IgD-negative memory B cell (primary cell): ENCODE results near the gene MAD1L1. TPM values are rescaled to one million over a fixed set of nuclear protein-coding genes. Genes with fewer than 3 reads are reported as not detected.
A peak's percentile ranks its signal among the peaks of the same experiment; 100 is the strongest.

Experiments used
- H3K27ac Mint-ChIP-seq, 3 donors: one replicate each; pipeline ENCODE4 v1.8.0; 2020 to 2022; ENCODE audit warnings: mild to moderate bottlenecking in 3 of 3, mixed read lengths in 3 of 3, moderate library complexity in 1 of 3
- H3K27me3 Mint-ChIP-seq: one replicate; pipeline ENCODE4 v1.8.0; 2021; ENCODE audit warnings: mixed read lengths
- H3K36me3 Mint-ChIP-seq: one replicate; pipeline ENCODE4 v1.8.0; 2020; ENCODE audit warnings: mild to moderate bottlenecking, mixed read lengths
- H3K4me1 Mint-ChIP-seq, 3 donors: one replicate each; pipeline ENCODE4 v1.8.0; 2020 to 2022; ENCODE audit warnings: mixed read lengths in 3 of 3, mild to moderate bottlenecking in 1 of 3
- H3K4me3 Mint-ChIP-seq, 4 donors: one replicate each; pipeline ENCODE4 v1.8.0; 2020 to 2022; ENCODE audit warnings: mild to moderate bottlenecking in 4 of 4, mixed read lengths in 4 of 4, moderate library complexity in 3 of 4
- H3K9me3 Mint-ChIP-seq, 3 donors: one replicate each; pipeline ENCODE4 v1.8.0; 2020 to 2021; ENCODE audit warnings: mixed read lengths in 3 of 3, mild to moderate bottlenecking in 1 of 3
- polyA plus RNA-seq: library from polyadenylated mRNA; unstranded; fragments of 300-500 nt; fragmentation: Illumina TruSeq; gene quantifications from one replicate; pipeline ENCODE4 v1.2.3, GENCODE V29; 2021

The MAD1L1 gene
- polyA plus RNA-seq, 1 donor from 2014 or later: 133 TPM

GRCh38 chr7:2242541-2243429, 10.0 kb upstream of the MAD1L1 start:
- Mint-ChIP-seq H3K4me3 (peak overlapping the region; percentile 88 to 97 (median 96)), H3K27ac (peak overlapping the region; percentile 92 to 98 (median 92)), H3K4me1 (peaks cover 8 to 22% (median 12%) of the 10 kb centered on the region in 3 donors), H3K9me3 (no peaks in the 10 kb centered on the region), H3K36me3 (no peaks in the 10 kb centered on the region), H3K27me3 (no peaks in the 10 kb centered on the region)

DNA sequence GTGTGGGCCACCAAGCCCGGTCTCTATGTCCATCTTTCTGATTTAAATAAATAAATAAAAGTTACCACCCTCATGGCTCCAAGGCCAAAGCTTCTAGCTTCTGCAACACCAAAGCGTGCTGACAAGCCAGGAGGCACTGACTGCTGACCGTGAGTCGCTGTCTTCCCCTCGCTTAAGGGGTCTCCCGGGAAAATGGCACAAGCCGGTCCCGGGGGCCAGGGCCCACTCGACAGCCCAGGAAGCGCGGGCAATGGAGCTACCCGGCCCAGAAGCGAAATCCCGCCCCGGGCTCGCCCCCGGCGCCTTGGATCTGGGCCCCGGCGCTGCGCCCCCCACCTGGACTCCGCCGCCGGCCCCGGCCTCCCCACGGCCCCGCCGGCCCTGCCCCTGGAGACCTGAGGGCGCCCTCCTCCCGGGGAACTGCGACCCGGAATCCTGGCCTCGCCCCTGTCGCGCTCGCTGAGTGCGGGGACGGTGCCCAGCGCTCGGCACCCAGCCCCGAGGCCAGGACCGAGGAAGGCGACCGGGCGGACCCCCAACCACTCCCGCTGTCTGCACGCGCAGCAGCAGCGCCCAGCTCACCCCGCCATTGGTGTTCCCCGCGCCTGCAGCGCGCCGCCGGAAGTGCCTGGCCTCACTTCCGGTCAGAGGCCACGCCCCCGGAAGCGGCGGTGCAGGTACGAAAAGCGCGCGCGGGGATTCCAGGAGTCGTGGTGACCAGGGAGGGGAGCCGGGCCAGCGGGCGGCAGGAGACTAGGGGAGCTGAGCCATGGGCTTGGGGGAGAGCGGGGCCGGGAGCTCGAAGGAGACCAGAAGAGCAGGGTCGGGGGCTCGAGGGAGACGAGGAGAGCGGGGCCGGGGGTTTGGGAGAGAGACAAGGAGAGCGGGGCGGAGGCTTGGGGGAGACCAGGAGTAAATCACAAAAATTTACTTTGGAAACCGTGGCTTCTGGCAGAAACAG, 9.1 kb upstream of the MAD1L1 start, which contains the start of the genes MRM2 and NUDT1:
Gene MRM2 (minus strand): TSS at position 626 of the 961 bp plus-strand sequence. CDS start 36 bp downstream, at position 590.
Gene NUDT1 (plus strand): TSS at position 647 of the 961 bp plus-strand sequence. CDS start 2,349 bp downstream, outside the sequence.
- H3K4me1 Mint-ChIP-seq: peaks cover 14 to 28% (median 19%) of the 10 kb centered on the region in 3 donors
- peak within 1 kb of the TSS; percentile 92 to 98 (median 92) for H3K27ac Mint-ChIP-seq
- no peaks in the 10 kb centered on the region for H3K27me3 Mint-ChIP-seq
- H3K4me3 Mint-ChIP-seq: peak within 1 kb of the TSS; percentile 88 to 97 (median 96)
- peaks cover 2% of the 10 kb centered on the region for H3K36me3 Mint-ChIP-seq
- peaks cover 0 to 2% (median 0%) of the 10 kb centered on the region in 3 donors for H3K9me3 Mint-ChIP-seq

- H3K4me3 Mint-ChIP-seq: peak overlapping the region in 1 of 4 donors; percentile 85
- peaks cover 0 to 2% (median 0%) of the 10 kb centered on the region in 3 donors for H3K9me3 Mint-ChIP-seq
- H3K4me1 Mint-ChIP-seq: peaks cover 15 to 30% (median 19%) of the 10 kb centered on the region in 3 donors
- no peaks in the 10 kb centered on the region for H3K27me3 Mint-ChIP-seq
- H3K27ac Mint-ChIP-seq: peak overlapping the region in 1 of 3 donors; percentile 42
- peaks cover 5% of the 10 kb centered on the region for H3K36me3 Mint-ChIP-seq
These were observed 6.5 kb upstream of the MAD1L1 start for GRCh38 chr7:2239242-2239641.

- H3K36me3 Mint-ChIP-seq: peaks cover 5% of the 10 kb centered on the region
- peaks cover 0 to 2% (median 0%) of the 10 kb centered on the region in 3 donors for H3K9me3 Mint-ChIP-seq
- peak overlapping the region; percentile 81 to 95 (median 87) for H3K4me3 Mint-ChIP-seq
- peak overlapping the region; percentile 90 to 100 (median 99) for H3K27ac Mint-ChIP-seq
- peaks cover 12 to 31% (median 12%) of the 10 kb centered on the region in 3 donors for H3K4me1 Mint-ChIP-seq
- H3K27me3 Mint-ChIP-seq: no peaks in the 10 kb centered on the region
These were observed 4.4 kb upstream of the MAD1L1 start for GRCh38 chr7:2237109-2237602.

GRCh38 chr7:2233926-2234325, 1.2 kb upstream of the MAD1L1 start:
- Mint-ChIP-seq H3K4me1 (peaks cover 15 to 32% (median 18%) of the 10 kb centered on the region in 3 donors), H3K27me3 (no peaks in the 10 kb centered on the region), H3K36me3 (peaks cover 6% of the 10 kb centered on the region), H3K9me3 (peaks cover 0 to 2% (median 0%) of the 10 kb centered on the region in 3 donors), H3K27ac (no peak overlapping the region), H3K4me3 (peak overlapping the region; percentile 34 to 95 (median 65))

DNA sequence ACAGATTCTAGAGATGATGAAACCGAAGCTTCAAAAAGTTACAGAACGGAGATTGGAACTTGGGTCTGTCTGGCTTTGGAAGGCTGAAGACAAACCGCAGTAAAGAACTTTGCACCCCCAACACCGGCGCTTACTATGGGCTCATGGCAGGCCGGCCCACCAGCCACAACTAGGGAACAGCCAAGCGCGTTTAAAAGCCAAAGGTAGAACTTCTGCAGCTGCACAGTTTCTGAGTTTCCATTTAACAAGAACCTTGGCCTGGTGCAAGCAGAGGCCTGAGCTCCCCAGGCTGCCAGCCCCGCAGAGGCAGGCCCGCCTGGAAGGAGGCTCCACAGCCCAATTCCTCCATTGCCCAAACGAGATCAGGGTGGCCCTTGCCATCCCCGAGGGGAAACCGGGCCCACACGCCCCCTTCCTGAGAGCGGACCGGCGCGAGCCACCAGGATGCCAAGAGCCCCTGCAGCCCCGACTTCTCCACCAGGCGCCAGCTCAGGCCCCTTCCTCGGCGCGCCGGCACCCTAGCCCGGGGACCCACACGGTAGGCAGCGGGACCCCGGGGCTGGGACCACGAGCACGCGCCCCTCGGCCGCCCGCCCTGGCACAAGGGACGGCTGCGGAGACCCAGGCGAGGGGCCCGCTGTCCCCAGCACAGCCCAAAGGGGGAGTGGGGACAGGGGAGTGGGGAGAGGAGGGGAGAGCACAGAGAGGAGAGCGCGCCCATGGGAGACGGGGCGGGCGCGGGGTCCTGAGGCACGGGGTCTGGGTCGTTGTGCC, 566 bp downstream of the MAD1L1 start:
- H3K9me3 Mint-ChIP-seq: peaks cover 0 to under 1% (median 0%) of the 10 kb centered on the region in 3 donors
- no peaks in the 10 kb centered on the region for H3K27me3 Mint-ChIP-seq
- H3K27ac Mint-ChIP-seq: peak overlapping the region; percentile 50 to 90 (median 83)
- peak overlapping the region; percentile 90 to 95 (median 93) for H3K4me3 Mint-ChIP-seq
- H3K36me3 Mint-ChIP-seq: peaks cover 5% of the 10 kb centered on the region
- H3K4me1 Mint-ChIP-seq: peaks cover 10 to 24% (median 14%) of the 10 kb centered on the region in 3 donors

GRCh38 chr7:2230882-2231281, 1.9 kb downstream of the MAD1L1 start:
- Mint-ChIP-seq H3K4me1 (peaks cover 8 to 20% (median 13%) of the 10 kb centered on the region in 3 donors), H3K27me3 (no peaks in the 10 kb centered on the region), H3K4me3 (peak overlapping the region in 2 of 4 donors; percentile 60 to 68), H3K36me3 (peaks cover 4% of the 10 kb centered on the region), H3K27ac (no peak overlapping the region), H3K9me3 (no peaks in the 10 kb centered on the region)

DNA sequence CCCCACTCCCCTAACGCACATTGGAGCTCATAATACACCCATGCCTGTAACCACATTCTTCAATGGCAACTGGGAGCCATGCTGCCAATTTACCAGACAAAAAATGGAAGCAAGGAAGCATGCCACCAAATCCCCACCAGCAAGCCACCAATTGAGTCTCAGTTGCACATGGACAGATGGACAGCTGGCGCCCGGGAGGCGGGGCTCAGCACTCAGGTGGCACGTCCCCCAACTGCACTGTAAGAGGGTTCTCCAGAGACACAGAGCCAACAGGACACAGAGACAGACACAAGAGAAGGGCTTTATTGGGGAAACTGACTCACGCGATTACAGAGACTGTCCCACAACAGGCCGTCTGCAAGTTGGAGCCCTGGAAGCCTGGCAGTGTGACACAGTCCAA, 2.5 kb downstream of the MAD1L1 start:
- peaks cover 4% of the 10 kb centered on the region for H3K36me3 Mint-ChIP-seq
- H3K27me3 Mint-ChIP-seq: no peaks in the 10 kb centered on the region
- H3K4me1 Mint-ChIP-seq: peaks cover 8 to 17% (median 13%) of the 10 kb centered on the region in 3 donors
- peak overlapping the region in 3 of 4 donors; percentile 60 to 80 (median 70) for H3K4me3 Mint-ChIP-seq
- H3K9me3 Mint-ChIP-seq: no peaks in the 10 kb centered on the region
- no peak overlapping the region for H3K27ac Mint-ChIP-seq

DNA sequence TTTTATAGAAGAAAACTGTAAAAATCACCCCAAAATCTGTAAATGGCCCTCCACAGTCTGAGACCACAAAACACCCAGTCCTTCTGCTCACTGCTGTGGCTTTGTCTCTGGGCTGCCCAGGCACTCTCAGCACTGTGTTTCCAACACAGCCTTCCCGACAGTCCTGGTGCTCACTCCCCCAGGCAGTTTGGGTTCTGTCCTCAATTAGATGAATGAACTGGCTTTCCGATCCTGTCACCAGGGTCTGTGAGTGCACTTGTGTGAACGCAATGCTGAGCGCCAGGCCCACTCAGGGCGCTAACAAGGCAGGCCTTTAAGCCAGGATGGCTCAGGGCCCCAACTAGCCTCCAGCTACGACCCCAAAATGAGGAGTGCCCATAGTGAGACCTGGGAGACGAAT, 3.3 kb downstream of the MAD1L1 start:
- peaks cover 8 to 17% (median 12%) of the 10 kb centered on the region in 3 donors for H3K4me1 Mint-ChIP-seq
- peaks cover 2% of the 10 kb centered on the region for H3K36me3 Mint-ChIP-seq
- no peaks in the 10 kb centered on the region for H3K9me3 Mint-ChIP-seq
- peak overlapping the region in 1 of 4 donors; percentile 80 for H3K4me3 Mint-ChIP-seq
- no peaks in the 10 kb centered on the region for H3K27me3 Mint-ChIP-seq
- H3K27ac Mint-ChIP-seq: no peak overlapping the region

DNA sequence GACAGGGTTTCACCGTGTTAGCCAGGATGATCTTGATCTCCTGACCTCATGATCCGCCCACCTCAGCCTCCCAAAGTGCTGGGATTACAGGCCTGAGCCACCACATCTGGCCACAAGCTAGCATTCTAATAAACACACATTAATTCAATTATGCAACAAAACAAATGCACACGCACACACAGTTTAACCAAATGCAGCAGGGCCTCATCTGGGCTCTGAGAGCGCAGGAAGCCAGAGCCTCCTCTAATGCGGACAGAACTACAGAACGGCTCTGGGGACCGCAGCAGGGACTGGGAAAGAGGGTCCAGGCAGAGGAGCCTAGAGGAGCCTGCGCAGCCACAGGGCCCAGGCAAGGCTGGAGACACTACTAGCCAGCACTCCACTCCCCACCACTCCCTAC, 3.8 kb downstream of the MAD1L1 start:
- Mint-ChIP-seq H3K36me3 (peaks cover 2% of the 10 kb centered on the region), H3K9me3 (no peaks in the 10 kb centered on the region), H3K4me1 (peaks cover 8 to 17% (median 13%) of the 10 kb centered on the region in 3 donors), H3K27ac (no peak overlapping the region), H3K27me3 (no peaks in the 10 kb centered on the region), H3K4me3 (peak overlapping the region in 1 of 4 donors; percentile 80)

DNA sequence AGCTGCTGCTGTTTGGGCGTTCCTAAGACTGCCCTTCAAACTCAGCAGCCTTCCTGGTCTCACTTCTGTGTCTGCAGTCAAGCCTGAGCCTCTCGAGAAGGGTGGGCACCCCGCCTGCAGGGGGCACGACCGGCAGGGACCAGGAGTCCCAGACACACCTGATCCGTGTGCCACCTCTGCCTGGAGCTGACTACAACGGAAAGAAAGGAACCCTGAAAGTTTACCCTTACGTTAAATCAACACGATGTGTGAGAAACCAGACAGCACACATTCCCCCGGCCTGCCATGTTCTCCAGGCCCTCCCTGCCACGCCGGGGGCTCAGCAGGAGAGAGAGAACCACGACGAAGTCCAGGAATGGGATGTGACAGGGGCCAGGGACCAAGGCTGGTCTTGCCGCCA, 5.0 kb downstream of the MAD1L1 start:
- H3K4me1 Mint-ChIP-seq: peaks cover 8 to 13% (median 11%) of the 10 kb centered on the region in 3 donors
- no peak overlapping the region for H3K27ac Mint-ChIP-seq
- H3K4me3 Mint-ChIP-seq: peak overlapping the region in 1 of 4 donors; percentile 70
- H3K36me3 Mint-ChIP-seq: peaks cover 2% of the 10 kb centered on the region
- H3K9me3 Mint-ChIP-seq: no peaks in the 10 kb centered on the region
- no peaks in the 10 kb centered on the region for H3K27me3 Mint-ChIP-seq

- Mint-ChIP-seq H3K4me1 (peaks cover 0 to 7% (median 5%) of the 10 kb centered on the region in 3 donors), H3K36me3 (peaks cover 2% of the 10 kb centered on the region), H3K27ac (no peak overlapping the region), H3K4me3 (peak overlapping the region in 1 of 4 donors; percentile 28), H3K27me3 (no peaks in the 10 kb centered on the region), H3K9me3 (no peaks in the 10 kb centered on the region)
These were observed 6.9 kb downstream of the MAD1L1 start for GRCh38 chr7:2225830-2226229.

DNA sequence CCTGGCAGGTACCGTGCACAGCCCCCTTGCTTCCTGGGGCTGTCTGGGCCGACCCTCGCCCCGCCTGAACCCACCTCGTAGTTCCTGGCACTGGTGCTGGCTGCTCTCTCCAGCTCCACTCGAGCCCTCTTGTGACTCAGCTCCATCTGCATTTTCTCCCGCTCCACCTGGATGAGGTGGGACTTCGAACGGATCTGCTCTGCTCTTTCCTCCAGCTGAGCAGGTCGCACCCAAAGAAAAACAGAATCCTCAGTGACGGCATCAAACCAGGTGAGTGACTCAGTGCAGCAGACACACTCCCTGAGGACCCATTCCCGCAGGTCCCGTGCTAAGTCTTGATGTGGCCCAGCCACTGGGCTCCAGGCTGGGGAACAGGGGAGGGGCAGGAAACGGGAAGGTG, 7.4 kb downstream of the MAD1L1 start:
- Mint-ChIP-seq H3K27me3 (no peaks in the 10 kb centered on the region), H3K4me3 (peak overlapping the region in 1 of 4 donors; percentile 28), H3K4me1 (peaks cover 0 to 7% (median 3%) of the 10 kb centered on the region in 3 donors), H3K36me3 (peaks cover 2% of the 10 kb centered on the region), H3K9me3 (no peaks in the 10 kb centered on the region), H3K27ac (no peak overlapping the region)
